Ascending aorta (tissue), 2 donors: ENCODE data around the gene GRM1. TPM values are rescaled to one million over a fixed set of nuclear protein-coding genes. Genes with fewer than 3 reads are reported as not detected.

ENCODE experiments used
- DNase-seq, 2 donors: peaks; one replicate each; pipeline ENCODE4 v3.0.0-alpha.2; 2019; ENCODE audit warnings: low spot score in 2 of 2
- H3K27ac ChIP-seq, 2 donors: fragments of 200-600 bp; sonication (generic); one replicate each; pipeline ENCODE4 v1.5.1; 2016 to 2017; ENCODE audit warnings: mild to moderate bottlenecking in 1 of 2
- H3K27me3 ChIP-seq: fragments of 200-600 bp; sonication (generic); one replicate; pipeline ENCODE4 v1.5.1; 2017
- H3K36me3 ChIP-seq, 2 donors: fragments of 200-600 bp; sonication (generic); one replicate each; pipeline ENCODE4 v1.5.1; 2016
- H3K4me1 ChIP-seq, 2 donors: fragments of 200-600 bp; sonication (generic); one replicate each; pipeline ENCODE4 v1.5.1; 2016 to 2017; ENCODE audit warnings: mild to moderate bottlenecking in 1 of 2
- H3K4me3 ChIP-seq, 2 donors: fragments of 200-600 bp; sonication (generic); one replicate each; pipeline ENCODE4 v1.5.1; 2016 to 2017; ENCODE audit warnings: mild to moderate bottlenecking in 1 of 2
- H3K9me3 ChIP-seq, 2 donors: fragments of 200-600 bp; sonication (generic); one replicate each; pipeline ENCODE4 v1.5.1; 2016
- intact Hi-C: fragments of 100-400 bp; cut with DNase I; formaldehyde crosslinking; loops from one replicate; pipeline ENCODE4 v1.15.1; 2023
- total RNA-seq: library from RNA; depleted of rRNA; stranded (reverse); fragments of >200 nt; gene quantifications from one replicate; pipeline ENCODE4 v1.1.0, GENCODE V29; 2016
- TF ChIP-seq, protein P1 (sequence below), 3 experiments: fragments of 200-600 bp in 2 of 3; fragments of 450-650 bp in 1 of 3; sonication (generic) in 2 of 3; IDR thresholded peaks; one replicate each; pipeline ENCODE4 v1.5.1; 2016 to 2019; ENCODE audit warnings: antibody characterized with exemption in 3 of 3, mild to moderate bottlenecking in 1 of 3, moderate library complexity in 1 of 3

The GRM1 gene
- total RNA-seq, 1 donor from 2014 or later, result not detected

DNA sequence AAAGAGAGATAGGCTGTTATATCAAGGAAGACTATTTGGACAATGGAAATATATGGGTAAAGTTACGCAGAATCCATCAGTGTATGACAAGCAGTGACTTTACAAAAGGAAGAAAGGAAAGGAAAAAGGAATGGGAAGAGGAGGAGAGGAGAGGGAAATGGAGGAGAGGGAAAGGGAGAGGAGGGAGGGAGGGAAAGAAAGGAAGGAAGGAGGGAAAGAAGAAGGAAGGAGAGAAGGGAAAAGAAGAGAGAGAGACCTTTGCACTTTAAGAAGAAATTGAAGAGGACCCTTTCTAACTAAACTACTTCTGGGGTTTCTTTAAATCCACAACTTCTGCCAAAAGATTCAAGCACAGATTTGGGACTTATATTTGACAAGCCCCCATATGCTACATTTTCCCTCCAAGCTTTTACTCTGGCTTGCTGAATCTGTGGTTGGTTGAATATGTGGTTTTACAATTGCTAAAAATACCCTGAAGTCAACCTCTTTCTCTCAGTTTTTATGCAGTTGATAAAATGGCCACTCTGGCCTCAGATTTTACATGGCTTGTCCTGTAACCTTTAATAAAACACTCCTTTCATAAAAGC, 394.0 kb downstream of the GRM1 start:
- Histone ChIP-seq H3K9me3 (no peaks in the 10 kb centered on the region), H3K4me1 (no peaks in the 10 kb centered on the region), H3K4me3 (no peak overlapping the region), H3K36me3 (no peaks in the 10 kb centered on the region), H3K27me3 (no peaks in the 10 kb centered on the region), H3K27ac (no peak overlapping the region)
- TF ChIP-seq, protein P1, sequence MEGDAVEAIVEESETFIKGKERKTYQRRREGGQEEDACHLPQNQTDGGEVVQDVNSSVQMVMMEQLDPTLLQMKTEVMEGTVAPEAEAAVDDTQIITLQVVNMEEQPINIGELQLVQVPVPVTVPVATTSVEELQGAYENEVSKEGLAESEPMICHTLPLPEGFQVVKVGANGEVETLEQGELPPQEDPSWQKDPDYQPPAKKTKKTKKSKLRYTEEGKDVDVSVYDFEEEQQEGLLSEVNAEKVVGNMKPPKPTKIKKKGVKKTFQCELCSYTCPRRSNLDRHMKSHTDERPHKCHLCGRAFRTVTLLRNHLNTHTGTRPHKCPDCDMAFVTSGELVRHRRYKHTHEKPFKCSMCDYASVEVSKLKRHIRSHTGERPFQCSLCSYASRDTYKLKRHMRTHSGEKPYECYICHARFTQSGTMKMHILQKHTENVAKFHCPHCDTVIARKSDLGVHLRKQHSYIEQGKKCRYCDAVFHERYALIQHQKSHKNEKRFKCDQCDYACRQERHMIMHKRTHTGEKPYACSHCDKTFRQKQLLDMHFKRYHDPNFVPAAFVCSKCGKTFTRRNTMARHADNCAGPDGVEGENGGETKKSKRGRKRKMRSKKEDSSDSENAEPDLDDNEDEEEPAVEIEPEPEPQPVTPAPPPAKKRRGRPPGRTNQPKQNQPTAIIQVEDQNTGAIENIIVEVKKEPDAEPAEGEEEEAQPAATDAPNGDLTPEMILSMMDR (IDR thresholded peaks at IDR 0.05), result no peak
- intact Hi-C loops, result no loop called here
- no peak for DNase-seq

DNA sequence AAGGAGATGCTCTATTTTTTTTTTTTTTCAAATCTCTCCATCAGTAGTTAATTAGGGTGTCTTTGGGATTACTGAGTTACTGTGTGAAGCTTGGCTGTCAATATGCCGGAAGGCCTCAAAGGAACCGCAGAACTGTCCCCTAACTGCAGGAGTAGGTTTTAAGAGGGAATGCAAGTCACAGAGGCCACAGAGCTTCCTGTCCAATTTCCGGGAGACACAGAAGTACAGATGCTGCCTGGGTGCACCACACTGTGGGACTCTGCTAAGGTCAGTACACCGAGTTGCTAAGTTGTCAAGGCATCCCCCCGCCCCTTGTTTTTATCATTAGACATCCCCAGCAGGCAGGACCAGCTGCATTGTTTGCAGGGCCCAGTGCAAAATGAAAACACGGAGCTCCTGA, 394.6 kb downstream of the GRM1 start:
- no peak overlapping the region for H3K27ac ChIP-seq
- no peaks in the 10 kb centered on the region for H3K4me1 ChIP-seq
- TF ChIP-seq, protein P1 (IDR thresholded peaks at IDR 0.05), result no peak
- H3K9me3 ChIP-seq, result no peaks in the 10 kb centered on the region
- intact Hi-C loops, result no loop called here
- H3K36me3 ChIP-seq, result no peaks in the 10 kb centered on the region
- no peaks in the 10 kb centered on the region for H3K27me3 ChIP-seq
- no peak overlapping the region for H3K4me3 ChIP-seq
- no peak for DNase-seq

DNA sequence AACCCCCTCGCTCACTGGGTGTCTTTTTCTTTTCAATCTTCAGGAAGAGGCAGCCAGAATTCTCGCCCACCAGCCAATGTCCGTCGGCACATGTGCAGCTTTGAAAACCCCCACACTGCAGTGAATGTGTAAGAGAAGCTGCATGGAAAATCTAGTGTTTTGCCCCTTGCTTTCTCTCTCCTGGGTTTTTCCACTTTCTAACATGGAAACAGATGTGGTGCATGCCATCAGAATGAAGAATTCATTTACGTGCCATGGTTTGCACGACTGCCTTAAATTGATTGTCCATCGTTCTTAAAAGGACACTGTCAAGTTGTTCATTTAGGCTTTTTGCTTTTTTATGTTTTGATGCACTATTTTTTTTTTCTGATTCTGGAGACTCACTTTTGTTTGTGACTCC, 397.7 kb downstream of the GRM1 start:
- no peak overlapping the region for H3K27ac ChIP-seq
- no peaks in the 10 kb centered on the region for H3K27me3 ChIP-seq
- no peak overlapping the region for H3K4me3 ChIP-seq
- no peaks in the 10 kb centered on the region for H3K36me3 ChIP-seq
- no peak for DNase-seq
- H3K4me1 ChIP-seq, result no peaks in the 10 kb centered on the region
- TF ChIP-seq, protein P1 (IDR thresholded peaks at IDR 0.05), result no peak
- intact Hi-C loops, result no loop called here
- H3K9me3 ChIP-seq, result no peaks in the 10 kb centered on the region

DNA sequence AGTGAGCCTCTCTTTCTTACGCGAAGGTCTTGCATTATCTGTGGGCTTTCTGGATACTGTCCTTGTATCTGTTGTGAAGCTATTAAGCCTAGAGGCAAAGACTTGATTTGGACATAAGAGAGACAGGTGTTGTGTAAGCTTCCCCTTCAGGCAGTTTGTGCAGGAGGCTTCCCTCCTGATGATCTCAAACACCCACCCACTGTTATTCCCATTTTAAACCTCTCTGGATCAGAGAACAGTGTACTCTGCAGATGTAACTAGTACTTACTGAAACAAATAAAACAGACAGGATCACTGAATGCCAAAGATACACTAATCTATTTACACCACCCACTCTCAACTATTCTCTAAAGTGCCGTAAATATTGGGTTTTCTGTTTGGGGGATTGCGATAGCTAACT, 401.0 kb downstream of the GRM1 start:
- Histone ChIP-seq H3K27ac (no peak overlapping the region), H3K36me3 (no peaks in the 10 kb centered on the region), H3K4me1 (peaks cover 0 to 3% of the 10 kb centered on the region in 2 donors), H3K9me3 (no peaks in the 10 kb centered on the region), H3K27me3 (no peaks in the 10 kb centered on the region), H3K4me3 (no peak overlapping the region)
- intact Hi-C loops, result no loop called here
- no peak for DNase-seq
- TF ChIP-seq, protein P1 (IDR thresholded peaks at IDR 0.05), result no peak

DNA sequence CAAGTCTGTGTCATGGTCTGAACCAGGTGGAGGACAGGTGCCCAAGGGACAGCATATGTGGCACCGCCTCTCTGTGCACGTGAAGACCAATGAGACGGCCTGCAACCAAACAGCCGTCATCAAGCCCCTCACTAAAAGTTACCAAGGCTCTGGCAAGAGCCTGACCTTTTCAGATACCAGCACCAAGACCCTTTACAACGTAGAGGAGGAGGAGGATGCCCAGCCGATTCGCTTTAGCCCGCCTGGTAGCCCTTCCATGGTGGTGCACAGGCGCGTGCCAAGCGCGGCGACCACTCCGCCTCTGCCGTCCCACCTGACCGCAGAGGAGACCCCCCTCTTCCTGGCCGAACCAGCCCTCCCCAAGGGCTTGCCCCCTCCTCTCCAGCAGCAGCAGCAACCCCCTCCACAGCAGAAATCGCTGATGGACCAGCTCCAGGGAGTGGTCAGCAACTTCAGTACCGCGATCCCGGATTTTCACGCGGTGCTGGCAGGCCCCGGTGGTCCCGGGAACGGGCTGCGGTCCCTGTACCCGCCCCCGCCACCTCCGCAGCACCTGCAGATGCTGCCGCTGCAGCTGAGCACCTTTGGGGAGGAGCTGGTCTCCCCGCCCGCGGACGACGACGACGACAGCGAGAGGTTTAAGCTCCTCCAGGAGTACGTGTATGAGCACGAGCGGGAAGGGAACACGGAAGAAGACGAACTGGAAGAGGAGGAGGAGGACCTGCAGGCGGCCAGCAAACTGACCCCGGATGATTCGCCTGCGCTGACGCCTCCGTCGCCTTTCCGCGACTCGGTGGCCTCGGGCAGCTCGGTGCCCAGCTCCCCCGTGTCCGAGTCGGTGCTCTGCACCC, 405.2 kb downstream of the GRM1 start:
- no peak overlapping the region for H3K27ac ChIP-seq
- no peaks in the 10 kb centered on the region for H3K36me3 ChIP-seq
- DNase-seq, result no peak
- peak overlapping the region; percentile 38 to 60 for H3K4me3 ChIP-seq
- no peaks in the 10 kb centered on the region for H3K27me3 ChIP-seq
- no peaks in the 10 kb centered on the region for H3K9me3 ChIP-seq
- intact Hi-C loops, result no loop called here
- TF ChIP-seq, protein P1 (IDR thresholded peaks at IDR 0.05), result no peak
- peaks cover 0 to 3% of the 10 kb centered on the region in 2 donors for H3K4me1 ChIP-seq
